ENCODE data around the gene EFCAB14. TPM values are rescaled to one million over a fixed set of nuclear protein-coding genes. Genes with fewer than 3 reads are reported as not detected.
"Not testable (repeated sequence)": the region's sequence is repeated elsewhere in the genome, so short reads cannot be mapped to it uniquely, and the experiment has no call there.

EFCAB14 gene
- total RNA-seq, 6 experiments from 2014 or later: 60.6 to 69.7 (median 66.4) TPM

DNA sequence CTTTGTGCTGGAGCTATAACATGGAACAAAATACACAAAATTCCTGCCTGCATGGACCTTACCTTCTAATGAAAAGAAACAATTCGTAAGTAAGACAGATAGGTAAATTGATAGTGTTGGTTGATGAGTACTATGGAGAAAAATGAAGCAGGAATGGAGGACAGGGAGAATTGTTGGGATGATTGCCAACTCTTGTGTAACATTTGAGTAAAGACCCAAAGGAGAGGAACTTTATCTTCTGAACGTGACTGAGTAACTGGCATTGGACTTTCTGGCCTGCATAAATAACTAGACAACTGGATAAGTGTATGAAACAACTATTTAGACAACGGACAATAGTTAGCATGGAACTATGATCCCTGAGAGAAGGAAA lies 6.8 kb upstream of the EFCAB14 start:
- H3K36me3 Mint-ChIP-seq (ENCODE audit: low read depth): no peaks in the 10 kb centered on the region
- H3K27me3 Mint-ChIP-seq (ENCODE audit: insufficient read depth): peaks cover 10% of the 10 kb centered on the region
- DNase-seq: peak; percentile 62

GRCh38 chr1:46724991-46725735 lies 6.2 kb upstream of the EFCAB14 start:
- DNase-seq: peak; percentile 70
- H3K27ac Mint-ChIP-seq: no peak overlapping the region
- H3K36me3 Mint-ChIP-seq (ENCODE audit: low read depth): no peaks in the 10 kb centered on the region
- H3K9me3 Mint-ChIP-seq: no peaks in the 10 kb centered on the region
- H3K27me3 Mint-ChIP-seq (ENCODE audit: insufficient read depth): peaks cover 10% of the 10 kb centered on the region
- TF ChIP-seq, protein P1, sequence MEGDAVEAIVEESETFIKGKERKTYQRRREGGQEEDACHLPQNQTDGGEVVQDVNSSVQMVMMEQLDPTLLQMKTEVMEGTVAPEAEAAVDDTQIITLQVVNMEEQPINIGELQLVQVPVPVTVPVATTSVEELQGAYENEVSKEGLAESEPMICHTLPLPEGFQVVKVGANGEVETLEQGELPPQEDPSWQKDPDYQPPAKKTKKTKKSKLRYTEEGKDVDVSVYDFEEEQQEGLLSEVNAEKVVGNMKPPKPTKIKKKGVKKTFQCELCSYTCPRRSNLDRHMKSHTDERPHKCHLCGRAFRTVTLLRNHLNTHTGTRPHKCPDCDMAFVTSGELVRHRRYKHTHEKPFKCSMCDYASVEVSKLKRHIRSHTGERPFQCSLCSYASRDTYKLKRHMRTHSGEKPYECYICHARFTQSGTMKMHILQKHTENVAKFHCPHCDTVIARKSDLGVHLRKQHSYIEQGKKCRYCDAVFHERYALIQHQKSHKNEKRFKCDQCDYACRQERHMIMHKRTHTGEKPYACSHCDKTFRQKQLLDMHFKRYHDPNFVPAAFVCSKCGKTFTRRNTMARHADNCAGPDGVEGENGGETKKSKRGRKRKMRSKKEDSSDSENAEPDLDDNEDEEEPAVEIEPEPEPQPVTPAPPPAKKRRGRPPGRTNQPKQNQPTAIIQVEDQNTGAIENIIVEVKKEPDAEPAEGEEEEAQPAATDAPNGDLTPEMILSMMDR (IDR thresholded peaks at IDR 0.05): peak; percentile 85
- H3K4me1 Mint-ChIP-seq (ENCODE audit: low read depth): peaks cover 14% of the 10 kb centered on the region
- no peak overlapping the region for H3K4me3 Mint-ChIP-seq

More for the DNA sequence above, 6.8 kb upstream of the EFCAB14 start:
- TF ChIP-seq, protein P1 (IDR thresholded peaks at IDR 0.05): no peak
- Mint-ChIP-seq H3K4me1 (ENCODE audit: low read depth) (peaks cover 14% of the 10 kb centered on the region), H3K27ac (no peak overlapping the region), H3K9me3 (no peaks in the 10 kb centered on the region), H3K4me3 (no peak overlapping the region)

GRCh38 chr1:46723901-46724300 lies 5.0 kb upstream of the EFCAB14 start:
- TF ChIP-seq, protein P1 (IDR thresholded peaks at IDR 0.05): no peak
- H3K27me3 Mint-ChIP-seq (ENCODE audit: insufficient read depth): peaks cover 4% of the 10 kb centered on the region
- no peak for DNase-seq
- no peaks in the 10 kb centered on the region for H3K9me3 Mint-ChIP-seq
- H3K36me3 Mint-ChIP-seq (ENCODE audit: low read depth): no peaks in the 10 kb centered on the region
- H3K4me3 Mint-ChIP-seq: no peak overlapping the region
- H3K4me1 Mint-ChIP-seq (ENCODE audit: low read depth): peaks cover 22% of the 10 kb centered on the region
- H3K27ac Mint-ChIP-seq: no peak overlapping the region

DNA sequence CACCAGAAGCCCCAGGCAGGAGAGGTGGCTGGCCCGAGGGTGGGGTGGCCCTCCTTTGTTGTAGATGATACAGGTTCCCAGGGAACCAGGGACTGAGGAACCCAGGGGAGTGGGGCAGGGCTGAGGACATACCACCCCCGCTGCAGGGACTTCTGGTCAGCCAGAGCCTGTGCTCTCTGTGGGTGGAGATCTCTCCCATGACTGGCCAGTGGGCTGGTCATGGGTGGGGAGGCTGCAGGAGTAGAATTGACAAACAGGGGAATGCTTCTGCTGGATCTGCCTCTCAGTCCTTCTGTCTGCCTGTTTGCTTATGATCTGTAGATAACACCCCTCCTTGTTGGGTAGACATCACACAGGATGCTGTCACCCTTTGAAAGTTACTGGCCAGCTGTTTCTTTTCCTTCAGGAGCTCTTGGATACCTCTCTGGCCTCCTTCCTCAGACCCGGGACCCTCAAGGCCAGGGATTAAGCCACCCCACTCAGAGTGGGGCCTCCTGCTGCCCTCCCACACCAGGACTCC lies 2.8 kb upstream of the EFCAB14 start:
- TF ChIP-seq, protein P1 (IDR thresholded peaks at IDR 0.05): no peak
- no peak overlapping the region for H3K4me3 Mint-ChIP-seq
- DNase-seq: no peak
- peaks cover 3% of the 10 kb centered on the region; the same call in 1 of the 2 replicates for H3K27me3 Mint-ChIP-seq (ENCODE audit: insufficient read depth)
- H3K4me1 Mint-ChIP-seq (ENCODE audit: low read depth): peaks cover 37% of the 10 kb centered on the region
- H3K9me3 Mint-ChIP-seq: no peaks in the 10 kb centered on the region
- H3K36me3 Mint-ChIP-seq (ENCODE audit: low read depth): peaks cover 4% of the 10 kb centered on the region; the same call in 1 of the 2 replicates
- H3K27ac Mint-ChIP-seq: no peak overlapping the region

DNA sequence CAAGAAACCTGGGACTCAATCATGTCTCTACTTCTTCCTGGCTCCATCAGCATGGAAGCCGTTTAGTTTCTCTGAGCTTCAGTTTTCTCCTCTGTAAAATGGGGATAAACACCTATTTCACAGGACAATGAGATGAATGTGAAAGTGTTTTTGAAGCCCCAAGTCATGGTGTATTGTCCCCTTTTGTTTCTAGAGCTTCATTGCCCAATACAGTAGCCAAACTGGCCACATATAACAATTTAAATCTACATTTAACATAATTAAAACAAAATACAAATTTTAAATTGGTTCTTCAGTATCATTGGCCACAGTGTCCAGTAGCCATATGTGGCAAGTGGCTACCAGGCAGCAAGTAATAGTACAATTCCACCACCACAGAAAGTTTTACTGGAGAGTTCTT lies 2.3 kb upstream of the EFCAB14 start:
- Mint-ChIP-seq H3K4me1 (ENCODE audit: low read depth) (peaks cover 42% of the 10 kb centered on the region), H3K27ac (no peak overlapping the region), H3K4me3 (no peak overlapping the region), H3K27me3 (ENCODE audit: insufficient read depth) (peaks cover 3% of the 10 kb centered on the region; the same call in 1 of the 2 replicates), H3K9me3 (no peaks in the 10 kb centered on the region), H3K36me3 (ENCODE audit: low read depth) (peaks cover 4% of the 10 kb centered on the region; the same call in 1 of the 2 replicates)
- TF ChIP-seq, protein P1 (IDR thresholded peaks at IDR 0.05): no peak
- DNase-seq: no peak

DNA sequence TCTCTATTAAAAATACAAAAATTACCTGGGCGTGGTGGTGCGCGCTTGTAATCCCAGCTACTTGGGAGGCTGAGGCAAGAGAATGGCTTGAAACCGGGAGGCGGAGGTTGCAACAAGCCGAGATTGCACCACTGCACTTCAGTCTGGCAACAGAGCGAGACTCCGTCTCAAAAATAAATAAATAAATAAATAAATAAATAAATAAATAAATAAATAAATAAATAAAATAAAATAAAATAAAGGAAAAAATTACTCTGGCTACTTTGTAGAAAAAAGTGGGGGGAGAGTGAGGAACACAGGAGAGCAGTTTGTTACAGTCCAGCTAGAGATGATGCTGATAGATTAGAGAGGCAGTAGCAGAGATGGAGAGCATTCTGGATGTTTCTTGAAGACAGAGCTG lies 1.4 kb upstream of the EFCAB14 start:
- not testable (repeated sequence) for H3K27ac Mint-ChIP-seq; H3K27me3 Mint-ChIP-seq (ENCODE audit: insufficient read depth); H3K9me3 Mint-ChIP-seq; H3K4me3 Mint-ChIP-seq; H3K36me3 Mint-ChIP-seq (ENCODE audit: low read depth); DNase-seq
- peaks cover 35% of the 10 kb centered on the region for H3K4me1 Mint-ChIP-seq (ENCODE audit: low read depth)

Data from HFFc6 (cell line).